ENCODE results near the gene APOA1.

The APOA1 gene

GRCh38 chr11:116860303-116860702 is 22.9 kb upstream of the APOA1 start:
- no peak overlapping the region for H3K4me3 ChIP-seq (ENCODE audit: low read depth, low read length)
- no peak for TF ChIP-seq CTCF (IDR thresholded peaks at IDR 0.05; ENCODE audit: low read depth, low read length)

- H3K4me3 ChIP-seq (ENCODE audit: low read depth, low read length) = no peak overlapping the region
- no peak for TF ChIP-seq CTCF (IDR thresholded peaks at IDR 0.05; ENCODE audit: low read depth, low read length)
Observed at GRCh38 chr11:116859175-116859574, 21.8 kb upstream of the APOA1 start.

- TF ChIP-seq CTCF (IDR thresholded peaks at IDR 0.05; ENCODE audit: low read depth, low read length) = no peak
- no peak overlapping the region for H3K4me3 ChIP-seq (ENCODE audit: low read depth, low read length)
Observed at GRCh38 chr11:116857936-116858335, 20.5 kb upstream of the APOA1 start.

GRCh38 chr11:116857316-116857715 is 19.9 kb upstream of the APOA1 start:
- no peak overlapping the region for H3K4me3 ChIP-seq (ENCODE audit: low read depth, low read length)
- no peak for TF ChIP-seq CTCF (IDR thresholded peaks at IDR 0.05; ENCODE audit: low read depth, low read length)

DNA sequence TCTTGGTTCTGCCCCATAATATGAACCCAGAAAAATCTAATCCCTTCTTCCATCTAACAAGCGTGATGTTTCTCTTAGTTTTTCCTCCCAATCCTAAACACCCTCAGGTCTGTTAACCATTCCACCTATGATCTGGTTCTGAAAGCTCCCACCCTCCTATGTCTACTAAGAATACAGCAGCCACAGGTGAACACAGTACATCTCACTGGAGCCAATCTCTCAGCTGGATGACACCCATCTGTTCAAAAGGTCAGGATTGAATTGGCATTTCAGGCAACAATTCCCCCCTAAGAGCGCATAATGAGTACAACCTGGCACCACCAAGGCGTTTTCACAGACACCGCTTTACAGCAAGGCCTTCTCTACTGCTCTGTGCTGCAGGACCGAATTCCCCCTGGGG is 19.0 kb upstream of the APOA1 start:
- no peak for TF ChIP-seq CTCF (IDR thresholded peaks at IDR 0.05; ENCODE audit: low read depth, low read length)
- no peak overlapping the region for H3K4me3 ChIP-seq (ENCODE audit: low read depth, low read length)

- TF ChIP-seq CTCF (IDR thresholded peaks at IDR 0.05; ENCODE audit: low read depth, low read length) = no peak
- no peak overlapping the region for H3K4me3 ChIP-seq (ENCODE audit: low read depth, low read length)
Observed at GRCh38 chr11:116855413-116855812, 18.0 kb upstream of the APOA1 start.

DNA sequence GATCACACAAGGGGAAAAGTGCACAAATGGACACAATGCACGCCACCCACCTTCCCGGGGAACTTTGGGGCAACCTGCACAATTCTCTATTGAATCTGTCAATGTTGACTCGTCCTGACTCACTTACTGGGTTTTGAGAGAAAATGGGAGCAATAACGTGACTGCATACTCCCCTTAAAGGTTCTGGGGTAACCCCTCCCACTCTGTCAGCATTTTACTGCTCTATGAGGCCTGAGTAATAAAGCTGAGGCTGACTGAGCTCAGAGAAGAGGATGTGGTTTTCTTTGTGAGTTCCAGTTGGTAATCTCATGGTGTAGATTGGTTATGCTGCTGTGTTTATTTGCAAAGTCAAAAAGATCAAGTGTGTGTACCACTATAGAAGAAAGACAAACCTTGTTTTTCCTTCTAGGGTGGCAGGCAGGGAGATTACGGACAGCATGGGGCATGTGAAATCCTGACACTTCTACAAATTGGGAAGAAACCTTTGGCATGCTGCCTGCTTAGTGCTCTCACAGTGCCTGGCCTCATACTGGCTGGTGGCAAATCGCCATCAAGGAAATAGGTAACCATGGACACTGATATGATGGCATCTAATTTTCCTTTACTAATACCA is 16.1 kb upstream of the APOA1 start:
- H3K4me3 ChIP-seq (ENCODE audit: low read depth, low read length) = no peak overlapping the region
- no peak for TF ChIP-seq CTCF (IDR thresholded peaks at IDR 0.05; ENCODE audit: low read depth, low read length)
